Subcutaneous adipose tissue (tissue), 4 donors: ENCODE data around the gene FAM131C. TPM values are rescaled to one million over a fixed set of nuclear protein-coding genes. Genes with fewer than 3 reads are reported as not detected.

Experiments
- CTCF ChIP-seq: fragments of 450-650 bp; IDR thresholded peaks from one replicate; pipeline ENCODE4 v1.5.1; 2016; ENCODE audit warnings: low read depth, mild to moderate bottlenecking, control low read depth, antibody characterized with exemption, moderate library complexity
- total RNA-seq, 4 donors: library from RNA; depleted of rRNA; stranded (reverse); fragments of >200 nt; gene quantifications; one replicate each; pipeline ENCODE4 v1.1.0, GENCODE V29; 2016

Gene FAM131C
- total RNA-seq, 4 donors from 2014 or later = 0.51 TPM; not detected in 3

- TF ChIP-seq CTCF = no peak
These were observed 45.3 kb upstream of the FAM131C start for GRCh38 chr1:16118706-16119105.

DNA sequence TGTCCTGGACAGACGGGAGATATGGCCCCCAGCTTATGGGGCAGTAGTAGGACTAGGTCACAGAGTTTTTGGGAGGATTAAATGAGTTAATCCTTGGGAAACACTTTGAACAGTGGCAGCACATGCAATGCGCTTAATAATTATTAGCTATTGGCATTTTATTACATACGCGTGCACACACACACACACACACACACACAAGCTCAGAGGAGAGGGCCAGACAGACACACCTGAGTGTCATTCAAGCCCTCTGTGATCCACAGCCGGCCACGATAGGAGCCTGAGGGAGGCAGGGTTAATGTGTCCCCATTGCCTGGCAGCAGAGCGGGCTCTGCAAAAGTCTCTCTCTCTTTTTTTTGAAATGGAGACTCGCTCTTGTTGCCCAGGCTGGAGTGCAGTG, 44.5 kb upstream of the FAM131C start:
- no peak for TF ChIP-seq CTCF

GRCh38 chr1:16117369-16117768, 43.9 kb upstream of the FAM131C start:
- TF ChIP-seq CTCF = no peak

DNA sequence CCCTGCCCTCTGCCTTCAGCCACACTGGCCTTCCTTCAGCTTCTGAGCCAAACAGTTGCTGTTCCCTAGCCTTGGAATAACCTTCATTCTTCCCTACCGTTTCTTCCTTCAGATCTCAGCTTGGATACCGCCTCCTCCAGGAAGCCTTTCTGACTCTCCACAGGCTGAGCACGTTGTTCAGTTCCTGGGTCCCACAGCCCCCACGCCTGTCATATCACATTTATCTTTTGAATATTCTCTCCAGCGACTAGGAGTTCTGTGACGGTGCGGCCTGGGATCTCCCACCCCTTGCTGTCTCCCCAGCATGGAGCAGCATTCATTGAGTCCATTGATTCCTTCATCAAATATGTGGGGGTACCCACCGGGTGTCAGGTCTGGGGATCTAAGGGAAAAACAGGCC, 43.2 kb upstream of the FAM131C start:
- TF ChIP-seq CTCF = no peak

DNA sequence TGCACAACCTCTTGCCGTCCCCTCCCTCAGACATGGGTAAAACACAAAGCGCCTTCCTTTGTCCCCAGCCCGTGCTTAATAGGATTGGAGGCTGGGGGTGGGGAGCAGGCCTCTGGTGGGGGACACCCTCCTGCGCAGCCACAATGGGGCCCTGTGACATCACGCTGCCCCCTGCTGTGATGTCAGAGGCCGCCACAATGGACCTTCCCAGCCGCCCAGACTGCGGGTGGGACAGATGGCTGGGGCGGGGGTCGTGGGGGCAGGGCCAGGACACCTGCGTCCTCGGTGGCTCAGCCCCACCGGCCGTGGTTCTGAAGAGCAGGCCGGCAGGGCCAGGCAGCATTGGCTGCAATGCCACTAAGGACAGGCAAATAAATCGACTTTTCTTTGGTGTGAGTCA, 42.6 kb upstream of the FAM131C start:
- TF ChIP-seq CTCF = no peak

GRCh38 chr1:16115468-16115983, 42.1 kb upstream of the FAM131C start:
- no peak for TF ChIP-seq CTCF

DNA sequence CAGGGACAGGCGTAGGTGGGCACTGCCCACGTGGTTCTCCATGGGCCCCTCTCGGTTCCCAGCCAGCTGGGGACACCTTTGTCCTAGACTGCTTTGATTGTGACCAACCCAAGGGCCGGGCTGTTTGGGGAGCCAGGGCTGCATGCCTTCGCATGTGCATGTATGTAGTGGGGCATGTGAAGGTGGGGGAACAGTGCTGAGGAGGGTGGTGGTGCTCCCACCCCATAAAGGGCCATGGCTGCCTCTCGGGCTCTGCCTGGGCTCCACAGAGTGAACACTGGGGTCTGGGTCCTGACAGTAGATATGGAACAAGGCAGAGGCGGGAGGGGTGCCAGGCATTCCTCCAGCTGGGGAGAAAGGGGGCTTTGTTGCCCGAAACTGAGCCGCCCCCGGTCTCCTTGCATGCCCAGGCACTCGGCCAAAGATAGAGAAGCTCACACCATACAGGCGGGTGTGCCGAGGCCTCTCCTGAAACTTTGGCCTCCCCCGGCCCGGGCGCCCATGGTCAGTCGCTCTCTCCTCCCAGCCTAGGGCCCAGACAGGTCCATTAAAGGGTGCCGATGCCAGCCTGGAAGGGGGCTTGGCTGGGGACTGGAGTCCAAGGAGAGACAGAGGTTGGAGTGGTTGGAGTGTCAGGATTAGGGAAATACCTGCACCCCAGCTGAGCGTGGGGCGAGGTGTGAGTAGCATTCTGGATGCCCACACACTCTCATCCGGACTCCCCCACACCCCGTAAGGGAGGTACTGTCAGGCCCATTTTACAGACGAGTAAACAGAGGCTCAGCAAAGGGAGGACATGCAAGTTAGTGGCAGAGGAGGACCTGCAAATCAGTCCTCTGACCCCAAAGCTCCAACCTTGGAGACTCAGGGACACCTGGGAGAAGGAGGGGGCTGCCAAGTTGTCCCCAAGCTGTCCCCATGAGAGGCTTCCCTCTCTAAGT, 41.3 kb upstream of the FAM131C start:
- TF ChIP-seq CTCF = no peak
